ENCODE results near the gene PSG7.

GRCh38 chr19:42961119-42961518, 24.1 kb upstream of the PSG7 start:
- no peak for TF ChIP-seq CTCF (IDR thresholded peaks at IDR 0.05)
- TF ChIP-seq POLR2AphosphoS5 (IDR thresholded peaks at IDR 0.05): no peak

All from gastroesophageal sphincter (tissue), 3 donors.